Activated CD8-positive, alpha-beta memory T cell treated with anti-CD3 and anti-CD28 coated beads for 36 hours (primary cell): ENCODE data around the gene NPC1L1. TPM values are rescaled to one million over a fixed set of nuclear protein-coding genes. Genes with fewer than 3 reads are reported as not detected.
"Not testable (repeated sequence)": the region's sequence is repeated elsewhere in the genome, so short reads cannot be mapped to it uniquely, and the experiment has no call there.

ENCODE experiments used
- CTCF ChIA-PET: fragments of 350-600 bp; sonication (Branson Sonifier 250); formaldehyde crosslinking; loops from one replicate; lab custom pipeline; 2021; ENCODE audit warnings: antibody characterized with exemption; lab: Charles Lee
- POLR2A ChIA-PET: fragments of 350-600 bp; sonication (Branson Sonifier 250); formaldehyde crosslinking; loops from one replicate; lab custom pipeline; 2021; ENCODE audit warnings: antibody characterized with exemption; lab: Charles Lee
- total RNA-seq, 2 experiments: library from RNA; stranded (reverse); gene quantifications; one replicate each; pipeline ENCODE4 v1.2.3, GENCODE V29; 2021

The NPC1L1 gene
- total RNA-seq, 2 experiments from 2014 or later, result not detected

- CTCF ChIA-PET, result interaction anchor here (1.5 kb wide), 1 partner anchor 14 kb away, joined by 5 read pairs; no protein-coding TSS in a partner anchor
- POLR2A ChIA-PET, result no interaction called here
Observed at GRCh38 chr7:44521347-44522095, 19.6 kb downstream of the NPC1L1 start.

- ChIA-PET POLR2A (no interaction called here), CTCF (no interaction called here)
Observed at GRCh38 chr7:44520574-44520973, 20.6 kb downstream of the NPC1L1 start.

GRCh38 chr7:44519546-44519945 lies 21.6 kb downstream of the NPC1L1 start:
- POLR2A ChIA-PET, result no interaction called here
- CTCF ChIA-PET, result no interaction called here

GRCh38 chr7:44518761-44519160 lies 22.4 kb downstream of the NPC1L1 start:
- ChIA-PET CTCF (no interaction called here), POLR2A (no interaction called here)

GRCh38 chr7:44517175-44517574 lies 24.0 kb downstream of the NPC1L1 start:
- POLR2A ChIA-PET, result no interaction called here
- CTCF ChIA-PET, result no interaction called here

- POLR2A ChIA-PET, result no interaction called here
Observed at GRCh38 chr7:44515590-44516268, 25.4 kb downstream of the NPC1L1 start.

GRCh38 chr7:44512736-44513135 lies 28.4 kb downstream of the NPC1L1 start:
- POLR2A ChIA-PET, result no interaction called here
- CTCF ChIA-PET, result no interaction called here

More at GRCh38 chr7:44515590-44516268, 25.4 kb downstream of the NPC1L1 start:
- CTCF ChIA-PET, result interaction anchor here (0.8 kb wide), 1 partner anchor 18 kb away, joined by 3 read pairs; no protein-coding TSS in a partner anchor

- POLR2A ChIA-PET, result no interaction called here
Observed at GRCh38 chr7:44511863-44512468, 29.2 kb downstream of the NPC1L1 start.

GRCh38 chr7:44511236-44511635 lies 29.9 kb downstream of the NPC1L1 start:
- CTCF ChIA-PET, result no interaction called here
- POLR2A ChIA-PET, result no interaction called here

More at GRCh38 chr7:44511863-44512468, 29.2 kb downstream of the NPC1L1 start:
- CTCF ChIA-PET, result no interaction called here

GRCh38 chr7:44508328-44509030 lies 32.7 kb downstream of the NPC1L1 start:
- POLR2A ChIA-PET, result no interaction called here
- CTCF ChIA-PET, result no interaction called here

- POLR2A ChIA-PET, result not testable (repeated sequence)
- CTCF ChIA-PET, result interaction anchor here (0.7 kb wide), 2 partner anchors 28 to 58 kb away, joined by 3 read pairs; no protein-coding TSS in a partner anchor
Observed at GRCh38 chr7:44506592-44507288, 34.4 kb downstream of the NPC1L1 start.

- ChIA-PET POLR2A (no interaction called here), CTCF (no interaction called here)
Observed at GRCh38 chr7:44505595-44505994, 35.5 kb downstream of the NPC1L1 start.

GRCh38 chr7:44498230-44498954 lies 42.7 kb downstream of the NPC1L1 start:
- POLR2A ChIA-PET, result no interaction called here
- CTCF ChIA-PET, result no interaction called here

GRCh38 chr7:44497155-44498027 lies 43.7 kb downstream of the NPC1L1 start:
- CTCF ChIA-PET, result no interaction called here
- POLR2A ChIA-PET, result no interaction called here

GRCh38 chr7:44496385-44496784 lies 44.7 kb downstream of the NPC1L1 start:
- ChIA-PET POLR2A (no interaction called here), CTCF (interaction anchor here (0.9 kb wide), 1 partner anchor 69 kb away, joined by 3 read pairs; no protein-coding TSS in a partner anchor)

GRCh38 chr7:44494960-44495359 lies 46.2 kb downstream of the NPC1L1 start:
- ChIA-PET CTCF (interaction anchor here (0.9 kb wide), 1 partner anchor 26 kb away, joined by 4 read pairs; no protein-coding TSS in a partner anchor), POLR2A (no interaction called here)

- POLR2A ChIA-PET, result interaction anchor here (0.6 to 1.9 kb wide), 5 partner anchors 30 to 410 kb away, joined by 3 to 9 read pairs (median 4); partner anchors contain the start of gene DDX56
- CTCF ChIA-PET, result interaction anchor here (1.1 to 1.2 kb wide), 2 partner anchors 87 to 399 kb away, joined by 3 to 4 read pairs; no protein-coding TSS in a partner anchor
Observed at GRCh38 chr7:44491229-44491628, 49.9 kb downstream of the NPC1L1 start.
